HEK293 (cell line): Measurements from ENCODE around the gene TRPV6.

ENCODE experiments used
- REST ChIP-seq: fragments of 450-650 bp; formaldehyde crosslinking; IDR thresholded peaks from 2 replicates; pipeline ENCODE4 v1.5.1; 2016; ENCODE audit warnings: missing biosample characterization, missing genetic modification characterization
- ZNF114 ChIP-seq: fragments of 450-650 bp; formaldehyde crosslinking; IDR thresholded peaks from 2 replicates; pipeline ENCODE4 v1.5.0; 2017; ENCODE audit warnings: missing biosample characterization, missing genetic modification characterization

DNA sequence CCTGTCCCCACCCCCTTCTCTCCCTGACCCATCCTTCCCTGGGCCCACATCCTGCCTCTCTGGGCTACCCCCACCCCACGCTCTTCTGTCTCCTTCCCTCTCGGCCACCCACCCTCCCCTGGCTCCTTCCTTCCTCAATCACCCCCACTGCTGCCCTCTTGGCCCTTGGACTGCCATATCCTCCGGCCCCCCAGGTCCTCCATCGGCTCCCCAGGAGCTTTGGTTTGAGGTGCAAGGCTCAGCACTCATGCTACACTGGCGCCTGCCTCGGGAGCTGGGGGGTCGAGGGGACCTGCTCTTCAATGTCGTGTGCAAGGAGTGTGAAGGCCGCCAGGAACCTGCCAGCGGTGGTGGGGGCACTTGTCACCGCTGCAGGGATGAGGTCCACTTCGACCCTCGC, 19.8 kb downstream of the TRPV6 start:
- TF ChIP-seq ZNF114 (tag by site-specific recombination) (no peak), REST (no peak)
